ENCODE data around the gene EFHC1.

The EFHC1 gene

DNA sequence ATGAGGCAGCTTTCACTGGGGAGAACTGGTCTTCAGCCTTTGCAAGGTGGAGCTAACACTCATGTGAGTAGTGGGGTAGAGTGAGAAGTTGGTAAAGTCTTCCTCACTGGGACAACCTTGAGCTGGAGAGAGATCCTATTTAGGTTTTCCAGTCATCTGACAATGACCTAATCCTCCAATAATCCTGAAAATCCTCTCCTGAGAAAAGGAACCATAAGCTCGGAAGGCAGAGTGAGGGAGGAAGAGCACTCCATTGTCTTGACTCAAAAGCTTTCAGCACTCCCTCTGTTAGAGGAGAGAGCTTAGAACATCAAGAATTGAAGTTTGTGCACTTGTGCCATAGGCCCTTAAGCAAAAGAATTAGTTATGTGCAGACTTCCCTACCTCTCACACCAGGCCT lies 78.9 kb downstream of the EFHC1 start:
- H3K27ac ChIP-seq = no peak overlapping the region
- TF ChIP-seq, protein P1, sequence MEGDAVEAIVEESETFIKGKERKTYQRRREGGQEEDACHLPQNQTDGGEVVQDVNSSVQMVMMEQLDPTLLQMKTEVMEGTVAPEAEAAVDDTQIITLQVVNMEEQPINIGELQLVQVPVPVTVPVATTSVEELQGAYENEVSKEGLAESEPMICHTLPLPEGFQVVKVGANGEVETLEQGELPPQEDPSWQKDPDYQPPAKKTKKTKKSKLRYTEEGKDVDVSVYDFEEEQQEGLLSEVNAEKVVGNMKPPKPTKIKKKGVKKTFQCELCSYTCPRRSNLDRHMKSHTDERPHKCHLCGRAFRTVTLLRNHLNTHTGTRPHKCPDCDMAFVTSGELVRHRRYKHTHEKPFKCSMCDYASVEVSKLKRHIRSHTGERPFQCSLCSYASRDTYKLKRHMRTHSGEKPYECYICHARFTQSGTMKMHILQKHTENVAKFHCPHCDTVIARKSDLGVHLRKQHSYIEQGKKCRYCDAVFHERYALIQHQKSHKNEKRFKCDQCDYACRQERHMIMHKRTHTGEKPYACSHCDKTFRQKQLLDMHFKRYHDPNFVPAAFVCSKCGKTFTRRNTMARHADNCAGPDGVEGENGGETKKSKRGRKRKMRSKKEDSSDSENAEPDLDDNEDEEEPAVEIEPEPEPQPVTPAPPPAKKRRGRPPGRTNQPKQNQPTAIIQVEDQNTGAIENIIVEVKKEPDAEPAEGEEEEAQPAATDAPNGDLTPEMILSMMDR (IDR thresholded peaks at IDR 0.05) = no peak
- H3K27me3 ChIP-seq = no peaks in the 10 kb centered on the region
- H3K36me3 ChIP-seq = peaks cover 15% of the 10 kb centered on the region
- H3K4me1 ChIP-seq (ENCODE audit: control insufficient read depth in 1 of 2, insufficient read depth in 1 of 2, low read depth in 1 of 2, low read length in 1 of 2) = peaks cover 0 to under 1% of the 10 kb centered on the region in 2 experiments
- H3K4me3 ChIP-seq (ENCODE audit: low read depth in 1 of 2, low read length in 1 of 2) = no peak overlapping the region
- H3K9me3 ChIP-seq = no peaks in the 10 kb centered on the region

GRCh38 chr6:52499681-52500236 lies 79.6 kb downstream of the EFHC1 start:
- Histone ChIP-seq H3K4me1 (ENCODE audit: control insufficient read depth in 1 of 2, insufficient read depth in 1 of 2, low read depth in 1 of 2, low read length in 1 of 2) (peaks cover 1 to 8% of the 10 kb centered on the region in 2 experiments), H3K27ac (no peak overlapping the region), H3K36me3 (peaks cover 15% of the 10 kb centered on the region), H3K27me3 (no peaks in the 10 kb centered on the region), H3K4me3 (ENCODE audit: low read depth in 1 of 2, low read length in 1 of 2) (no peak overlapping the region), H3K9me3 (no peaks in the 10 kb centered on the region)
- TF ChIP-seq, protein P1 (IDR thresholded peaks at IDR 0.05) = no peak

DNA sequence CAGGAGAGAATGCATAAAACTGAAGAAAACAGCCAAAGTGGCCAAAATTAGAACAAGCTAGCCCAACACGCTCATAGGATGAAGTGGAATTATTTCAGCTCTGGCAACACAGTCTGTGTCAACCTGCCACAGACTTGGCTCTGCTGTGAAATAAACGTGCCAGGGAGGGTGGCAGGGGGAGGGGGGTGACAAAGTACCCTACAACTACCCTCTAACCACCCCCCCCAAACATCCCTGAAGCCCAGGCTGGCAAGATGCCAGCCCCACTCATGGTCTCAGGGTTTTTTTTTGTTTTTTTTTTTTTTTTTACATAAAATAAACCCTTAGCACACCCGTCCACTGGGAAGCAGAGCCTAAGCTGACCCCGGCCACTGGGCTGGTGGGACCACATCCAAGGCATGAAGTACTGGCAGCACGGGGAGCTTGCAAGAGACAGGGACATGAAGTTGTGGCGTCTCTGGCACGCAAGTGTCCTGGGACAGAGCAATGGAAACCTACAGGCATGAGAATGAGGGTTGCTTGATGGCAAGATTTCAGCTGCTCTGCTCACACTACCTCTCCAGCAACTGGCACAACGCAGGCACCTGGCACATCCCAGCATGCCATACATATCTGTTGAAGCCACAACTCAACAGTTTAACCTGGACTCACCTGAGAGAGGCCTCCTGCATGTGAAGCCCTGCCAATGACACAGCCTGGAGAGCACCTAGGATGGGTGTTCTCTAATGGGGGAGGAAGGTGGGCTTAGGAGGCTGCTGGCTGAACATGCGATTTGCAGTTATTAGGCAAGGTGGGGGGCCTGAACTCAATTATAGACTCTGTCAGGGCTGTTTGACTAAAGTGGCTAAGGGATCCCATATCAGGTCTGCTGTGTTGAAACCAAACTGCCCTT lies 80.3 kb downstream of the EFHC1 start:
- H3K36me3 ChIP-seq = peaks cover 17% of the 10 kb centered on the region
- peaks cover 3 to 10% of the 10 kb centered on the region in 2 experiments for H3K4me1 ChIP-seq (ENCODE audit: control insufficient read depth in 1 of 2, insufficient read depth in 1 of 2, low read depth in 1 of 2, low read length in 1 of 2)

DNA sequence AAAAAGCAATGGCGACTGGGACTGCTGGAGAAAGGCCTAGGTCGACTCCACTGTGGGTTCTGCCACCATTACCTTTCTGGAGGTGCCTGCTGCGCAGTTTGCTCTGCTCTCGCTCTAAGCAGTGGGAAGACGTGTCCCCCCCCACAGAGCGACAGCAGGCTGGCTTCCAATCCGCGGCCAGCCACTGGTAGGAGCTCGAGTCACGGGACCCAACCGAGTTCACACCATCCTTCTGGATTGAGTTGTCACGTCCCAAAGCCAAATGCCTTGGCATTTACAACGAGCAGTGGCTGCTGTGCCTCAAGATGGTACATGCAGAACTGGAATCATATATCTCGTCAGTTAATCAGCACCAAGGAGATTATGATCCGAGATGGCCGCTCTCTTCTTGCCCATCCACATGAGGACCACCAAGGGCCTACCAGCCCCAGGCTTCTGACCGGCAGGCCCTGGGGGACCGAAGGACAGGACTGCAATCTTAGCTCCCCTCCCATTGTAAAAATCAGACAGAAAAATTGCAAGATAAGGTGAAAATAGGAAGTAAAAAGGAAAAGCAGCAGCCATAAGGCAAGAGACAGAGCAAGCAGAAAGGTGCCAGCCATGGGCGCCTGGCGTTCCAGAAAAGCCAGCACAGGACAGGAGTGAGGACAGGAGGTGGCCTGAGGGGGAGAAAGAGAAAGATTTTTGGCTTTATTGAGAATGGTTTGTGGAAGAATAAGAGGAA lies 82.3 kb downstream of the EFHC1 start:
- Histone ChIP-seq H3K27me3 (no peaks in the 10 kb centered on the region), H3K9me3 (no peaks in the 10 kb centered on the region), H3K4me3 (ENCODE audit: low read depth in 1 of 2, low read length in 1 of 2) (no peak overlapping the region), H3K4me1 (ENCODE audit: control insufficient read depth in 1 of 2, insufficient read depth in 1 of 2, low read depth in 1 of 2, low read length in 1 of 2) (peaks cover 3 to 10% of the 10 kb centered on the region in 2 experiments), H3K27ac (no peak overlapping the region), H3K36me3 (peaks cover 37% of the 10 kb centered on the region)
- TF ChIP-seq, protein P1 (IDR thresholded peaks at IDR 0.05) = no peak

More for the DNA sequence above, 80.3 kb downstream of the EFHC1 start:
- H3K4me3 ChIP-seq (ENCODE audit: low read depth in 1 of 2, low read length in 1 of 2) = no peak overlapping the region
- H3K27ac ChIP-seq = no peak overlapping the region
- H3K9me3 ChIP-seq = no peaks in the 10 kb centered on the region
- TF ChIP-seq, protein P1 (IDR thresholded peaks at IDR 0.05) = no peak
- no peaks in the 10 kb centered on the region for H3K27me3 ChIP-seq

DNA sequence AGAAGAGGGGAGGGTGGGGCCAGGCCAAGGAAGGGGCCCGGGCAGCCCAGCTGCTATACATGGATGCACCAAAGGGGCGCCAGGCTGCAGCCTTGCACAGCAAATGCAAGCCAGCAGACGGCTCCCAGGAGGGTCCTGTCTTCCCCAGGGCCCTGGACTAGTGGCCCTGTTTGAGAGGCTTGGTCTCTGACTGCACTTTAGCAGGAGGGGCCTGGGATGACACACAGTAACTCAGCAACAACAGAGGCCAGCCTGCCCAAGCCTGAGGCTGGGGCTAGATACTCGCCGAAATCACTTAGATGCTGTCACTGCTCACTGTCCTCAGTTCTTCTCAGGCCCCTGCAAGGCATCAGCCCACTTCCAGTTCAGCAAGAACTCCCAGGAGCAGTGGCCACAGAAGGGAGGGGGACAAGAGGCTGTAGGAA lies 83.2 kb downstream of the EFHC1 start:
- TF ChIP-seq, protein P1 (IDR thresholded peaks at IDR 0.05) = no peak
- no peaks in the 10 kb centered on the region for H3K27me3 ChIP-seq
- no peak overlapping the region for H3K27ac ChIP-seq
- H3K36me3 ChIP-seq = peaks cover 42% of the 10 kb centered on the region
- peaks cover 3 to 10% of the 10 kb centered on the region in 2 experiments for H3K4me1 ChIP-seq (ENCODE audit: control insufficient read depth in 1 of 2, insufficient read depth in 1 of 2, low read depth in 1 of 2, low read length in 1 of 2)
- H3K9me3 ChIP-seq = no peaks in the 10 kb centered on the region
- no peak overlapping the region for H3K4me3 ChIP-seq (ENCODE audit: low read depth in 1 of 2, low read length in 1 of 2)
